Measurements from ENCODE around the gene HSPA12A.

GRCh38 chr10:116699471-116700150, 42.8 kb downstream of the HSPA12A start:
- TF ChIP-seq, protein P1, sequence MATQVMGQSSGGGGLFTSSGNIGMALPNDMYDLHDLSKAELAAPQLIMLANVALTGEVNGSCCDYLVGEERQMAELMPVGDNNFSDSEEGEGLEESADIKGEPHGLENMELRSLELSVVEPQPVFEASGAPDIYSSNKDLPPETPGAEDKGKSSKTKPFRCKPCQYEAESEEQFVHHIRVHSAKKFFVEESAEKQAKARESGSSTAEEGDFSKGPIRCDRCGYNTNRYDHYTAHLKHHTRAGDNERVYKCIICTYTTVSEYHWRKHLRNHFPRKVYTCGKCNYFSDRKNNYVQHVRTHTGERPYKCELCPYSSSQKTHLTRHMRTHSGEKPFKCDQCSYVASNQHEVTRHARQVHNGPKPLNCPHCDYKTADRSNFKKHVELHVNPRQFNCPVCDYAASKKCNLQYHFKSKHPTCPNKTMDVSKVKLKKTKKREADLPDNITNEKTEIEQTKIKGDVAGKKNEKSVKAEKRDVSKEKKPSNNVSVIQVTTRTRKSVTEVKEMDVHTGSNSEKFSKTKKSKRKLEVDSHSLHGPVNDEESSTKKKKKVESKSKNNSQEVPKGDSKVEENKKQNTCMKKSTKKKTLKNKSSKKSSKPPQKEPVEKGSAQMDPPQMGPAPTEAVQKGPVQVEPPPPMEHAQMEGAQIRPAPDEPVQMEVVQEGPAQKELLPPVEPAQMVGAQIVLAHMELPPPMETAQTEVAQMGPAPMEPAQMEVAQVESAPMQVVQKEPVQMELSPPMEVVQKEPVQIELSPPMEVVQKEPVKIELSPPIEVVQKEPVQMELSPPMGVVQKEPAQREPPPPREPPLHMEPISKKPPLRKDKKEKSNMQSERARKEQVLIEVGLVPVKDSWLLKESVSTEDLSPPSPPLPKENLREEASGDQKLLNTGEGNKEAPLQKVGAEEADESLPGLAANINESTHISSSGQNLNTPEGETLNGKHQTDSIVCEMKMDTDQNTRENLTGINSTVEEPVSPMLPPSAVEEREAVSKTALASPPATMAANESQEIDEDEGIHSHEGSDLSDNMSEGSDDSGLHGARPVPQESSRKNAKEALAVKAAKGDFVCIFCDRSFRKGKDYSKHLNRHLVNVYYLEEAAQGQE (IDR thresholded peaks at IDR 0.05; ENCODE audit: low read depth): no peak
- TF ChIP-seq ZBTB7A (IDR thresholded peaks at IDR 0.05; ENCODE audit: low read depth): no peak
- no peak for TF ChIP-seq MAX (IDR thresholded peaks at IDR 0.05)
- TF ChIP-seq CREB1 (IDR thresholded peaks at IDR 0.05; ENCODE audit: low read depth): no peak
- TF ChIP-seq CEBPB (IDR thresholded peaks at IDR 0.05): no peak
